ENCODE measurements around the gene RAD51B.

Gene RAD51B

DNA sequence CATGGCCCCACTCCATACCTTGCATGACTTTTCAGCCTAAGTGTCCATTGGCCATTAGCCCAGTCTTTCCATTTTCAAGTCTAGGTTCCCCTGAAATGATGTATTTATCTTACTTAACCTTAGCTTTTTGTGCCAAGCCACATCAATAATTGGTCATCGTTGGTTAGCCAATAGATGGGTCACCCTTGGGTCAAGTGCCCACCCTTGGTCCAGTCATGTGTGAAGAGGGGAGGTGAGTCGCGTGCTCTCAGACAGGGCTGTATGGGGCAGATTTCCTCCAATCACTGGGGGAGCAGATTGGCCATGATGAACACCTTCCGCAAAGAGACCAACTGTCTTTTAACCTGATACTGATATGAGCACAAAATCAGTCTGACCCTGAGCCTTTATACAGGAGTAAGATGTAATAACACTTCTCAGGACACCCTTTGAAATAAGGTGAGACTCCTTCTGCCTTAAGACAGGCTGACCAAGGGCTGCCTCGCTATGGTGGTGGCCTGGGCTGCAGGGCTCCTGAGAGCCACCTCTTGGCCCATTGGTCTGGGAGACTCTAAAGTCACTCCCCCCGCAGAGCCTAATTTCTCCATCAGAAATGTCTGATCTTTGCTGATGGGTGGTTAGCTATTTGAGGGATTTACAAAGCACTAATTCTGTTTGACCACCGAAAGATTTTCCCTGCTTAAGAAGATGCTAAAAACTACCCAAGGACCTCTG is 830.1 kb downstream of the RAD51B start:
- H3K36me3 ChIP-seq (replicated peaks; ENCODE audit: insufficient read depth, low read length): no peaks in the 10 kb centered on the region
- no peak overlapping the region for H3K4me2 ChIP-seq (ENCODE audit: low read depth, low read length)
- H3K4me3 ChIP-seq (ENCODE audit: low read length): no peak overlapping the region
- H3K27ac ChIP-seq (ENCODE audit: low read length): no peak overlapping the region
- no peaks in the 10 kb centered on the region for H4K20me1 ChIP-seq (ENCODE audit: insufficient read depth, low read length)
- no peaks in the 10 kb centered on the region for H3K9me3 ChIP-seq (replicated peaks; ENCODE audit: insufficient read depth, low read length)
- H3K27me3 ChIP-seq (replicated peaks; ENCODE audit: insufficient read depth, low read length): no peaks in the 10 kb centered on the region
- H2AFZ ChIP-seq (ENCODE audit: low read length): no peak overlapping the region
- no peaks in the 10 kb centered on the region for H3F3A ChIP-seq (ENCODE audit: insufficient read depth, low read length)
- H3K9me2 ChIP-seq (replicated peaks; ENCODE audit: insufficient read depth, low read length): no peaks in the 10 kb centered on the region
- TF ChIP-seq EZH2 (optimal IDR thresholded peaks at IDR 0.05; ENCODE audit: low read depth, low read length) (no peak), EZH2phosphoT487 (IDR thresholded peaks at IDR 0.05; ENCODE audit: low read length) (no peak)
- TF ChIP-seq, protein P1, sequence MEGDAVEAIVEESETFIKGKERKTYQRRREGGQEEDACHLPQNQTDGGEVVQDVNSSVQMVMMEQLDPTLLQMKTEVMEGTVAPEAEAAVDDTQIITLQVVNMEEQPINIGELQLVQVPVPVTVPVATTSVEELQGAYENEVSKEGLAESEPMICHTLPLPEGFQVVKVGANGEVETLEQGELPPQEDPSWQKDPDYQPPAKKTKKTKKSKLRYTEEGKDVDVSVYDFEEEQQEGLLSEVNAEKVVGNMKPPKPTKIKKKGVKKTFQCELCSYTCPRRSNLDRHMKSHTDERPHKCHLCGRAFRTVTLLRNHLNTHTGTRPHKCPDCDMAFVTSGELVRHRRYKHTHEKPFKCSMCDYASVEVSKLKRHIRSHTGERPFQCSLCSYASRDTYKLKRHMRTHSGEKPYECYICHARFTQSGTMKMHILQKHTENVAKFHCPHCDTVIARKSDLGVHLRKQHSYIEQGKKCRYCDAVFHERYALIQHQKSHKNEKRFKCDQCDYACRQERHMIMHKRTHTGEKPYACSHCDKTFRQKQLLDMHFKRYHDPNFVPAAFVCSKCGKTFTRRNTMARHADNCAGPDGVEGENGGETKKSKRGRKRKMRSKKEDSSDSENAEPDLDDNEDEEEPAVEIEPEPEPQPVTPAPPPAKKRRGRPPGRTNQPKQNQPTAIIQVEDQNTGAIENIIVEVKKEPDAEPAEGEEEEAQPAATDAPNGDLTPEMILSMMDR (IDR thresholded peaks at IDR 0.05; ENCODE audit: low read length): no peak
- no peaks in the 10 kb centered on the region for H3K79me2 ChIP-seq (ENCODE audit: low read length)
- DNase-seq: no peak
- H3K9ac ChIP-seq (ENCODE audit: low read length): no peak overlapping the region
- H3K4me1 ChIP-seq (ENCODE audit: low read length): no peaks in the 10 kb centered on the region

DNA sequence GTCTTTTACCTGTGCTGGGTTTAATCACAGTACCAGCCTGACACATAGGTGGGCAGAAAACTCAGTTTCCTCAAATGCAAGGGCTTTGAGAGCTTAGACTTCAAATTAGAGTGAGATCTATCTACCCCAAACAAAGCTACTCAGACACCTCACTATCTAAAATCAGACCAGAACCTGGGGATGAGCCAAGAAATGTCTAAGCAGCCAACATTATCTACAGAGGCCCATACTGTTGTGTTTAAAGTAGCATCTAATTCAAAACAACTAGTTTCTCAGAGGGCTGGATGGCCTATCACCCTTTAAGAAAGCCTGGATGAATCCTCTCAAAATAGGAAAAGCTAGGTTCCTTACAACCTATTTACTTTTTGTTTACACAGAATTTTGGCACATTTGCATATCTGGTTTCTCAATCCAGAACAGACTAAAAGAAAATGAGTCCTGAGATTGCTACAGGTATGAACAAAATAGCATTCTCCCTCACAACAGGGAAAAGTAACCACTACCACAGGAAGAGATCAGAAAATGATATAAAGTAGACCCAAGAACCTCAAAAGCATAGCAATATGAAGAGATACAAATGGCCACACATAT is 830.9 kb downstream of the RAD51B start:
- no peaks in the 10 kb centered on the region for H3F3A ChIP-seq (ENCODE audit: insufficient read depth, low read length)
- H3K27ac ChIP-seq (ENCODE audit: low read length): no peak overlapping the region
- TF ChIP-seq EZH2phosphoT487 (IDR thresholded peaks at IDR 0.05; ENCODE audit: low read length) (no peak), EZH2 (optimal IDR thresholded peaks at IDR 0.05; ENCODE audit: low read depth, low read length) (no peak)
- TF ChIP-seq, protein P1 (IDR thresholded peaks at IDR 0.05; ENCODE audit: low read length): no peak
- no peaks in the 10 kb centered on the region for H3K9me2 ChIP-seq (replicated peaks; ENCODE audit: insufficient read depth, low read length)
- no peaks in the 10 kb centered on the region for H3K4me1 ChIP-seq (ENCODE audit: low read length)
- no peaks in the 10 kb centered on the region for H4K20me1 ChIP-seq (ENCODE audit: insufficient read depth, low read length)
- no peaks in the 10 kb centered on the region for H3K79me2 ChIP-seq (ENCODE audit: low read length)
- no peak for DNase-seq
- H3K27me3 ChIP-seq (replicated peaks; ENCODE audit: insufficient read depth, low read length): no peaks in the 10 kb centered on the region
- no peak overlapping the region for H3K4me2 ChIP-seq (ENCODE audit: low read depth, low read length)
- no peak overlapping the region for H2AFZ ChIP-seq (ENCODE audit: low read length)
- no peak overlapping the region for H3K9ac ChIP-seq (ENCODE audit: low read length)
- no peak overlapping the region for H3K4me3 ChIP-seq (ENCODE audit: low read length)
- no peaks in the 10 kb centered on the region for H3K9me3 ChIP-seq (replicated peaks; ENCODE audit: insufficient read depth, low read length)
- H3K36me3 ChIP-seq (replicated peaks; ENCODE audit: insufficient read depth, low read length): no peaks in the 10 kb centered on the region

DNA sequence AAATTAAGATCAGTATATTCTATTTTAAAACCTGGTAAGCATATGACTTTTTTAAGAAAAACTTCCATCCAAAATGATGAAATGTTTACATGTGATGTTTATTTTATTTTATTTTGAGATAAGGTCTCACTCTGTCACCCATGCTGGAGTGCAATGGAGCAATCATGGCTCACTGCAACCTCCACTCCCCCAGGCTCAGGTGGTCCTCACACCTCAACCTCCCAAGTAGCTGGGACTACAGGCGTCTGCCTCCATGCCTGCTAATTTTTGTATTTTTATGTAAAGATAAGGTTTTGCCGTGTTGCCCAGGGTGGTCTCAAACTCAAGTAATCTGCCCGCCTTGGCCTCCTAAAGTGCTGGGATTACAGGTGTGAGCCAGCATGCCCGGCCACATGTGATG is 831.5 kb downstream of the RAD51B start:
- H3K9me2 ChIP-seq (replicated peaks; ENCODE audit: insufficient read depth, low read length): no peaks in the 10 kb centered on the region
- H3K27me3 ChIP-seq (replicated peaks; ENCODE audit: insufficient read depth, low read length): no peaks in the 10 kb centered on the region
- no peaks in the 10 kb centered on the region for H3F3A ChIP-seq (ENCODE audit: insufficient read depth, low read length)
- H2AFZ ChIP-seq (ENCODE audit: low read length): no peak overlapping the region
- H3K4me2 ChIP-seq (ENCODE audit: low read depth, low read length): no peak overlapping the region
- H3K27ac ChIP-seq (ENCODE audit: low read length): no peak overlapping the region
- H3K79me2 ChIP-seq (ENCODE audit: low read length): no peaks in the 10 kb centered on the region
- H3K4me1 ChIP-seq (ENCODE audit: low read length): no peaks in the 10 kb centered on the region
- H3K9me3 ChIP-seq (replicated peaks; ENCODE audit: insufficient read depth, low read length): no peaks in the 10 kb centered on the region
- no peak overlapping the region for H3K9ac ChIP-seq (ENCODE audit: low read length)
- H3K4me3 ChIP-seq (ENCODE audit: low read length): no peak overlapping the region
- no peaks in the 10 kb centered on the region for H4K20me1 ChIP-seq (ENCODE audit: insufficient read depth, low read length)
- H3K36me3 ChIP-seq (replicated peaks; ENCODE audit: insufficient read depth, low read length): no peaks in the 10 kb centered on the region
- DNase-seq: no peak
- TF ChIP-seq EZH2 (optimal IDR thresholded peaks at IDR 0.05; ENCODE audit: low read depth, low read length) (no peak), EZH2phosphoT487 (IDR thresholded peaks at IDR 0.05; ENCODE audit: low read length) (no peak)
- TF ChIP-seq, protein P1 (IDR thresholded peaks at IDR 0.05; ENCODE audit: low read length): no peak
